Measurements from ENCODE around the gene TRPV3.

TRPV3 gene

GRCh38 chr17:3596804-3597464, 39.3 kb upstream of the TRPV3 start:
- Histone ChIP-seq H3K9me3 (ENCODE audit: control extremely low read depth in 1 of 5, control insufficient read depth in 4 of 5, insufficient read depth in 2 of 5, low read depth in 1 of 5, low read length in 4 of 5) (no peaks in the 10 kb centered on the region), H3K27ac (ENCODE audit: insufficient read depth in 1 of 2, low read depth in 1 of 2, low read length in 2 of 2, poor library complexity in 1 of 2, severe bottlenecking in 2 of 2) (no peak overlapping the region), H3K4me3 (ENCODE audit: control insufficient read depth in 1 of 7, extremely low read depth in 1 of 7, insufficient read depth in 4 of 7, low read depth in 2 of 7, low read length in 6 of 7) (no peak overlapping the region), H3K36me3 (ENCODE audit: control insufficient read depth in 4 of 4, insufficient read depth in 4 of 4, low read length in 3 of 4) (peaks cover 0 to 12% (median 0%) of the 10 kb centered on the region in 4 experiments), H3K4me1 (ENCODE audit: control extremely low read depth in 1 of 4, control insufficient read depth in 4 of 4, insufficient read depth in 4 of 4, low read length in 3 of 4) (no peaks in the 10 kb centered on the region), H3K27me3 (replicated peaks in 2 of 5; ENCODE audit: control insufficient read depth in 4 of 5, insufficient read depth in 5 of 5, low read length in 4 of 5) (no peaks in the 10 kb centered on the region)
- ChIA-PET CTCF (interaction anchor here (1.0 kb wide), 1 partner anchor 51 kb away, joined by 3 read pairs; no protein-coding TSS in a partner anchor), POLR2A (no interaction called here)
- WGBS (ENCODE audit: insufficient coverage), result 95% methylated on average over 26 of the region's 27 CpGs
- no peak for DNase-seq

- CTCF ChIA-PET, result no interaction called here
- POLR2A ChIA-PET, result no interaction called here
- Histone ChIP-seq H3K27me3 (replicated peaks in 2 of 5; ENCODE audit: control insufficient read depth in 4 of 5, insufficient read depth in 5 of 5, low read length in 4 of 5) (no peaks in the 10 kb centered on the region), H3K27ac (ENCODE audit: insufficient read depth in 1 of 2, low read depth in 1 of 2, low read length in 2 of 2, poor library complexity in 1 of 2, severe bottlenecking in 2 of 2) (no peak overlapping the region), H3K36me3 (ENCODE audit: control insufficient read depth in 4 of 4, insufficient read depth in 4 of 4, low read length in 3 of 4) (peaks cover 0 to 20% (median 6%) of the 10 kb centered on the region in 4 experiments), H3K4me3 (ENCODE audit: control insufficient read depth in 1 of 7, extremely low read depth in 1 of 7, insufficient read depth in 4 of 7, low read depth in 2 of 7, low read length in 6 of 7) (no peak overlapping the region), H3K4me1 (ENCODE audit: control extremely low read depth in 1 of 4, control insufficient read depth in 4 of 4, insufficient read depth in 4 of 4, low read length in 3 of 4) (no peaks in the 10 kb centered on the region), H3K9me3 (ENCODE audit: control extremely low read depth in 1 of 5, control insufficient read depth in 4 of 5, insufficient read depth in 2 of 5, low read depth in 1 of 5, low read length in 4 of 5) (no peaks in the 10 kb centered on the region)
- DNase-seq, result no peak
- 96% methylated on average over 15 of the region's 15 CpGs for WGBS (ENCODE audit: insufficient coverage)
Observed at GRCh38 chr17:3594976-3595375, 37.4 kb upstream of the TRPV3 start.

- 88% methylated on average over 6 of the region's 11 CpGs for WGBS (ENCODE audit: insufficient coverage)
- H3K27me3 ChIP-seq (replicated peaks in 2 of 5; ENCODE audit: control insufficient read depth in 4 of 5, insufficient read depth in 5 of 5, low read length in 4 of 5), result no peaks in the 10 kb centered on the region
- H3K9me3 ChIP-seq (ENCODE audit: control extremely low read depth in 1 of 5, control insufficient read depth in 4 of 5, insufficient read depth in 2 of 5, low read depth in 1 of 5, low read length in 4 of 5), result no peaks in the 10 kb centered on the region
- H3K4me1 ChIP-seq (ENCODE audit: control extremely low read depth in 1 of 4, control insufficient read depth in 4 of 4, insufficient read depth in 4 of 4, low read length in 3 of 4), result no peaks in the 10 kb centered on the region
- no peak overlapping the region for H3K4me3 ChIP-seq (ENCODE audit: control insufficient read depth in 1 of 7, extremely low read depth in 1 of 7, insufficient read depth in 4 of 7, low read depth in 2 of 7, low read length in 6 of 7)
- peaks cover 0 to 24% (median 13%) of the 10 kb centered on the region in 4 experiments for H3K36me3 ChIP-seq (ENCODE audit: control insufficient read depth in 4 of 4, insufficient read depth in 4 of 4, low read length in 3 of 4)
- POLR2A ChIA-PET, result no interaction called here
- no peak for DNase-seq
- no peak overlapping the region for H3K27ac ChIP-seq (ENCODE audit: insufficient read depth in 1 of 2, low read depth in 1 of 2, low read length in 2 of 2, poor library complexity in 1 of 2, severe bottlenecking in 2 of 2)
- CTCF ChIA-PET, result no interaction called here
Observed at GRCh38 chr17:3594051-3594800, 36.6 kb upstream of the TRPV3 start.

- WGBS (ENCODE audit: insufficient coverage), result 100% methylated on average over 4 of the region's 5 CpGs
- Histone ChIP-seq H3K36me3 (ENCODE audit: control insufficient read depth in 4 of 4, insufficient read depth in 4 of 4, low read length in 3 of 4) (peaks cover 0 to 24% (median 14%) of the 10 kb centered on the region in 4 experiments), H3K4me3 (ENCODE audit: control insufficient read depth in 1 of 7, extremely low read depth in 1 of 7, insufficient read depth in 4 of 7, low read depth in 2 of 7, low read length in 6 of 7) (no peak overlapping the region), H3K9me3 (ENCODE audit: control extremely low read depth in 1 of 5, control insufficient read depth in 4 of 5, insufficient read depth in 2 of 5, low read depth in 1 of 5, low read length in 4 of 5) (no peaks in the 10 kb centered on the region), H3K4me1 (ENCODE audit: control extremely low read depth in 1 of 4, control insufficient read depth in 4 of 4, insufficient read depth in 4 of 4, low read length in 3 of 4) (no peaks in the 10 kb centered on the region), H3K27ac (ENCODE audit: insufficient read depth in 1 of 2, low read depth in 1 of 2, low read length in 2 of 2, poor library complexity in 1 of 2, severe bottlenecking in 2 of 2) (no peak overlapping the region), H3K27me3 (replicated peaks in 2 of 5; ENCODE audit: control insufficient read depth in 4 of 5, insufficient read depth in 5 of 5, low read length in 4 of 5) (no peaks in the 10 kb centered on the region)
- ChIA-PET POLR2A (no interaction called here), CTCF (no interaction called here)
- DNase-seq, result no peak
Observed at GRCh38 chr17:3593384-3593783, 35.8 kb upstream of the TRPV3 start.

- H3K36me3 ChIP-seq (ENCODE audit: control insufficient read depth in 4 of 4, insufficient read depth in 4 of 4, low read length in 3 of 4), result peaks cover 0 to 22% (median 21%) of the 10 kb centered on the region in 4 experiments
- WGBS (ENCODE audit: insufficient coverage), result 96% methylated on average over 14 of the region's 15 CpGs
- no peak overlapping the region for H3K27ac ChIP-seq (ENCODE audit: insufficient read depth in 1 of 2, low read depth in 1 of 2, low read length in 2 of 2, poor library complexity in 1 of 2, severe bottlenecking in 2 of 2)
- no peak overlapping the region for H3K4me3 ChIP-seq (ENCODE audit: control insufficient read depth in 1 of 7, extremely low read depth in 1 of 7, insufficient read depth in 4 of 7, low read depth in 2 of 7, low read length in 6 of 7)
- CTCF ChIA-PET, result no interaction called here
- POLR2A ChIA-PET, result no interaction called here
- no peaks in the 10 kb centered on the region for H3K27me3 ChIP-seq (replicated peaks in 2 of 5; ENCODE audit: control insufficient read depth in 4 of 5, insufficient read depth in 5 of 5, low read length in 4 of 5)
- no peaks in the 10 kb centered on the region for H3K9me3 ChIP-seq (ENCODE audit: control extremely low read depth in 1 of 5, control insufficient read depth in 4 of 5, insufficient read depth in 2 of 5, low read depth in 1 of 5, low read length in 4 of 5)
- no peak for DNase-seq
- no peaks in the 10 kb centered on the region for H3K4me1 ChIP-seq (ENCODE audit: control extremely low read depth in 1 of 4, control insufficient read depth in 4 of 4, insufficient read depth in 4 of 4, low read length in 3 of 4)
Observed at GRCh38 chr17:3592216-3592860, 34.7 kb upstream of the TRPV3 start.

- H3K9me3 ChIP-seq (ENCODE audit: control extremely low read depth in 1 of 5, control insufficient read depth in 4 of 5, insufficient read depth in 2 of 5, low read depth in 1 of 5, low read length in 4 of 5), result no peaks in the 10 kb centered on the region
- H3K4me3 ChIP-seq (ENCODE audit: control insufficient read depth in 1 of 7, extremely low read depth in 1 of 7, insufficient read depth in 4 of 7, low read depth in 2 of 7, low read length in 6 of 7), result no peak overlapping the region
- ChIA-PET POLR2A (no interaction called here), CTCF (interaction anchor here (0.7 kb wide), 1 partner anchor 11 kb away, joined by 3 read pairs; no protein-coding TSS in a partner anchor)
- H3K27ac ChIP-seq (ENCODE audit: insufficient read depth in 1 of 2, low read depth in 1 of 2, low read length in 2 of 2, poor library complexity in 1 of 2, severe bottlenecking in 2 of 2), result no peak overlapping the region
- WGBS (ENCODE audit: insufficient coverage), result 93% methylated on average over 12 of the region's 15 CpGs
- no peaks in the 10 kb centered on the region for H3K27me3 ChIP-seq (replicated peaks in 2 of 5; ENCODE audit: control insufficient read depth in 4 of 5, insufficient read depth in 5 of 5, low read length in 4 of 5)
- no peaks in the 10 kb centered on the region for H3K4me1 ChIP-seq (ENCODE audit: control extremely low read depth in 1 of 4, control insufficient read depth in 4 of 4, insufficient read depth in 4 of 4, low read length in 3 of 4)
- DNase-seq, result no peak
- H3K36me3 ChIP-seq (ENCODE audit: control insufficient read depth in 4 of 4, insufficient read depth in 4 of 4, low read length in 3 of 4), result peaks cover 2 to 33% (median 25%) of the 10 kb centered on the region in 4 experiments
Observed at GRCh38 chr17:3590768-3591167, 33.2 kb upstream of the TRPV3 start.

- peaks cover 2 to 34% (median 29%) of the 10 kb centered on the region in 4 experiments for H3K36me3 ChIP-seq (ENCODE audit: control insufficient read depth in 4 of 4, insufficient read depth in 4 of 4, low read length in 3 of 4)
- CTCF ChIA-PET, result interaction anchor here (0.7 kb wide), 1 partner anchor 12 kb away, joined by 3 read pairs; no protein-coding TSS in a partner anchor
Observed at GRCh38 chr17:3590231-3590630, 32.6 kb upstream of the TRPV3 start.

More at GRCh38 chr17:3590231-3590630, 32.6 kb upstream of the TRPV3 start:
- Histone ChIP-seq H3K27me3 (replicated peaks in 2 of 5; ENCODE audit: control insufficient read depth in 4 of 5, insufficient read depth in 5 of 5, low read length in 4 of 5) (no peaks in the 10 kb centered on the region), H3K27ac (ENCODE audit: insufficient read depth in 1 of 2, low read depth in 1 of 2, low read length in 2 of 2, poor library complexity in 1 of 2, severe bottlenecking in 2 of 2) (no peak overlapping the region), H3K4me1 (ENCODE audit: control extremely low read depth in 1 of 4, control insufficient read depth in 4 of 4, insufficient read depth in 4 of 4, low read length in 3 of 4) (no peaks in the 10 kb centered on the region), H3K9me3 (ENCODE audit: control extremely low read depth in 1 of 5, control insufficient read depth in 4 of 5, insufficient read depth in 2 of 5, low read depth in 1 of 5, low read length in 4 of 5) (no peaks in the 10 kb centered on the region), H3K4me3 (ENCODE audit: control insufficient read depth in 1 of 7, extremely low read depth in 1 of 7, insufficient read depth in 4 of 7, low read depth in 2 of 7, low read length in 6 of 7) (no peak overlapping the region)
- POLR2A ChIA-PET, result no interaction called here
- WGBS (ENCODE audit: insufficient coverage), result 86% methylated on average over 12 of the region's 15 CpGs
- DNase-seq, result no peak
